Activated T-helper 1 cell treated with anti-CD3 and anti-CD28 coated beads, Interleukin-2, amount 50 U/mL, for 16 hours (primary cell): ENCODE measurements around the gene POU4F1.

ENCODE experiments used
- DNase-seq, 2 donors: peaks; one replicate each; pipeline ENCODE4 v3.0.0-alpha.2; 2020; ENCODE audit warnings: low read depth in 1 of 2, low spot score in 1 of 2

The POU4F1 gene

GRCh38 chr13:78607409-78608251, 4.3 kb upstream of the POU4F1 start:
- no peak for DNase-seq

DNA sequence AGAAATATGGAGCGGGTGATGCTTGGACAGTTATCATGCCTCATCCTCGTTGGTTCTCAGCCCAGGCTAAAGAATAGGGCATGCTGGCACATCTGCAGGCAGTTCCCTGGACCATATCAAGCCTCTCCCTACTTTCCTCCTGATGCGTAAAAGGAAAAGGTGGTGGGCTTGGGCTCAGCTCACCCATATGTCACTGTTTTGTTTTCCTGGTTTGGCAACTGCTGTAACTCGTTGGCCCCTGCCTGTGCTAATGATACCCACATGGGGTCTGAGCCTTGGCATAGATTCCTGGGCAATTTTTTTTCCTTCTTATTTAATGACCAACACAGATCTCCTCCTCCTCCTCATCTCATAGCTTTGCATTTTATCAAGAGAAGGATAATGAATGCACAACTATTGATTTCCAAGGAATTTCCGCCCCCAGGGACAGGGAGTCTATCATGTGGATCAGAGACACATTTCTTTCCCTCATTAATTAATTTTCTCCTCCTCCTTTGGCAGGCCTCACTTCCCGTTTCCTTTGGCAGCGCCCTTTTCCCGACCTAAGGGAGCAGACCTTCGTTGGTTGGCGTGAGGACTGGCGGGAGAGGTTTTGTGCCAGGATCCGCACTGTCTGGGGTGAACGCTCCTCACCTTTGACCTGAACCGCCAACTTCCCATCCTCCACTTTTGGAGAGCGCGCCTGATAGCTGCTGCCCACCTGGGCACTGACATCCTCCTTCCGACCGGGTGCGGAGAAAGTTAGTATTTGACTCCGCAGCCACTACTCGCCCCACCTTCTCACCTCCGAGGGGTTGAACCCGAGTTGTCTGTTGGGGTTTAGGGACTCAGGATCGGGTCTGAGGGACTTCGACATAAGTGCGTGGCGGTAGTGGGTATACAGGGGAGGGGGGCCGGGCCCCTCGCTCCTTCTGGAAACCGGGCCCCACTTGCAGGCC, 3.4 kb upstream of the POU4F1 start:
- no peak for DNase-seq

DNA sequence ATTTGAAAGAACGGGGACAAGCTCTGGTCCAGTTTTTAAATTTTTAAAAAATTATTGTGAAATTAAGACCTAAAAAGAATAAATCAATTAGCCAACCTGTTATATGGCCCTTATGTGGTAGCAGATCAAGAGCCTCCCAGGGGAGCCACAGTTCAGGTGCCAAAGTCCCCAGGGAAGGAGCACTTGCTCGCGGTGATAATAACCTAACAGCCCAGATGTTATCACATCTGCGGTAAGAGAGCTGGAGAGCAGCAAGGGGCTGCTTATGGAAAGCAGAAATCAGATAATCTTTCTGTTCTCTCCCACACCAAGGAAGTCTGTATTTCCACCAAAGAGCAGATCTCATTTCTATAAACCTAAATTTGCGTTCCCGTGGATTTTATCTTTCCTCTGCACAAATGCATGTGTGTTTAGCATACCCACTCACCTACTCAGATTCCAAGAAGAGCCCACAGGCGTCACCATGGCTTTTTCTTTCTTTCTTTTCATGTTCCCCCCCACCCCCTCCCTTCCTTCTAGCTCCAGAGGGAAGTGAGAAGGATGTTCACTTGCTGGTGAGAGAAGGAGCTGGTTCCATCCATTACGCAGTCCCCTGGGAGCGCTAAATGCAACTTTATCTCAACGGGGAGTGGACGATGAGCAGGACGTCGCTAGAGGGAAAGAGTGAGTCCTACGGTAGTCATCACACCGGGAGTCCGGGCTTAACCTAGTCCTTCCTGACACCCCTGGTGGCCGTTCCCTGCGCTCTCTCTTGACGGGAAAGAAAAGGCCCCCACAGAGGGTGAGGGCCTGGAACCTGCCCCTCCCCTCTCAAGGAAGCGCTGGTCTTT, 1.6 kb upstream of the POU4F1 start:
- DNase-seq = no peak

DNA sequence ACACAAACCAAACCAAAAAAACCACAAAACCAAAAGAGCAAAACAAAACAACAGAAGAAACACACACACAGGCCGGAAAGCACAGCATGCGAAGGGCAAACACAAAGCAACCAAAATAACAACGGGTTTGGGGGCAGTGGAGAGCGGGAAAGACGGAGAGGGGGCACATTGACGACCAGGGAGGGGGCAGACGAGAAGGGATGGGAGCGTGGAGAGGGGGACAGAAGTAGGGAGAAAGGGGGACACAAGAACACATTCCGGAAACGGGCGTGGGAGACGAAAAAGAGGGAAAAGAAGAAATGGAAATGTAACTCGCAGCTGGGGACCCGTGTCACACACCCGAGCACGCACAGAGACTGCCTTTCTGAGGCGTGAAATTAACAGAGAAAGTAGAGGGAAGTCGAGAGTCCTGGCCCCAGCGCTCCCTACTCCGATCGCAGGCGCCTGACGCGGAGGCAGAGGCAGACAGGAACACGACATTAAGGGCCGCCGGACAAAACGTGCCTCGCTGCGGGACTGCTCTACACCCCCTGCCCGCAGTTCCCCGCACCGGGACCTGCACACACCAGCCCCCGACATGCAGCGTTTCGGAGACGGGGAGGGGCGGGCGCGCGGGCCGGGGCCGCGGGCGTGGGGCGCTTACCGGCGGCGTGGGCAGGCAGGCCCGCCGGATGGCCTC, 652 bp downstream of the POU4F1 start:
- no peak for DNase-seq

DNA sequence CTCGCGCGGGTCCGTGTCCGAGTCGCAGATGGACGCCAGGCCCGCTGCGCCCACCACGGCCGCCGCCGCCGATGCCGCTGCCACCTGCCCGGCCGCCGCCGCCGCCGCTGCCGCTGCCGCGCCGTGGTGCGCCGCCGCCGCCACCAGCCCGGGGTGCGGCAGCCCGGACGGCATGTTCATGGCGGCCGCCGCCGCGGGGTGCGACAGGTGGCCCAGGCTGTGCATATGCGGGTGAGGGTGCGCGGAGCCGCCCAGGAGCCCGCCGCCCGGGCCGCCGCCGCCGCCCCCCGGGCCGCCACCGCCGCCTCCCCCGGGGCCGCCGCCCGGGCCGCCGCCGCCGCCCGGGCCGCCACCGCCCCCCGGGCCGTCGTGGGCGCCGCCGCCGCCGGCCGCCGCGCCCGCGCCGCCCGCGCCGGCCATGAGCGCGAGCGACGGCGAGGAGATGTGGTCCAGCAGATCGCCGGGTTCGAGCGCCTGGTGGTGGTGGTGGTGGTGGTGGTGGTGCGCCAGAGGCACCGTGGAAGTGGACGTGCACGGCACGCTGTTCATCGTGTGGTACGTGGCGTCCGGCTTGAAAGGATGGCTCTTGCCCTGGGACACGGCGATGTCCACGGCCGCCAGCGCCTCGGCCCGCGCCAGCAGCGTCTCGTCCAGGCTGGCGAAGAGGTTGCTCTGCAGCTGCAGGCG, 1.3 kb downstream of the POU4F1 start:
- DNase-seq = no peak

GRCh38 chr13:78601124-78601873, 2.1 kb downstream of the POU4F1 start:
- DNase-seq = no peak

- DNase-seq = no peak
These were observed 3.0 kb downstream of the POU4F1 start for GRCh38 chr13:78600280-78600883.

GRCh38 chr13:78599645-78600279, 3.6 kb downstream of the POU4F1 start:
- no peak for DNase-seq

DNA sequence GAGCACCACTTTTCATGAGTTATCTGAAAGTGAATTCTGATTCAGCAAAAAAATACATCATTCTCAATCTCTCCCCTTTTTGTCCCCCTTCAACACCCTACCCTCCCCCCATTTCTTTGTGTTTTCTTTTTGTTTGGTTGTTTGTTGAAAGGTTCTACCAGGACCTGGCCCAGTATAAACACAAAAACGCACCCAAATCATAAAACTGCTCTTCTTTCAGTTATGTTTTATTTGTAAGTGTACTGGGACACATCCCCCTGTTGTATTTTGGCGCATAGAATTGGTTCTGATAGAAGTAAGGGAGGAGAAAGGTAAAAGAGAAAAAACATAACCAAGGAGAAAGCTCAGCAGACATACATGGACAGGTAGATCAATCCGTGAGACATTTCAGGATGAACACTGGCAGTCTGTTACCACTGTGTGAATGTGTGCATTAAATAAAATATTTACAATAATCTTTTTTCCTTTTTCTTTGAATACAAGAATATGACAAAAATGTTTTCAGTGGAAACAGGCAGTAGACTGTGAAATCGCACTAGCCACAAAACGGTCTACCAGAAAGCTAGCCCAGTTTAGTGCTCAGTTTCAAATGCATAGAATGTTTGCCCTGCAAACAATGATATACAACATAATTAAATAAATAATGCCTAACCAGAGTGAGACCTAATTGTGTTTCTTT, 4.2 kb downstream of the POU4F1 start:
- DNase-seq = no peak

DNA sequence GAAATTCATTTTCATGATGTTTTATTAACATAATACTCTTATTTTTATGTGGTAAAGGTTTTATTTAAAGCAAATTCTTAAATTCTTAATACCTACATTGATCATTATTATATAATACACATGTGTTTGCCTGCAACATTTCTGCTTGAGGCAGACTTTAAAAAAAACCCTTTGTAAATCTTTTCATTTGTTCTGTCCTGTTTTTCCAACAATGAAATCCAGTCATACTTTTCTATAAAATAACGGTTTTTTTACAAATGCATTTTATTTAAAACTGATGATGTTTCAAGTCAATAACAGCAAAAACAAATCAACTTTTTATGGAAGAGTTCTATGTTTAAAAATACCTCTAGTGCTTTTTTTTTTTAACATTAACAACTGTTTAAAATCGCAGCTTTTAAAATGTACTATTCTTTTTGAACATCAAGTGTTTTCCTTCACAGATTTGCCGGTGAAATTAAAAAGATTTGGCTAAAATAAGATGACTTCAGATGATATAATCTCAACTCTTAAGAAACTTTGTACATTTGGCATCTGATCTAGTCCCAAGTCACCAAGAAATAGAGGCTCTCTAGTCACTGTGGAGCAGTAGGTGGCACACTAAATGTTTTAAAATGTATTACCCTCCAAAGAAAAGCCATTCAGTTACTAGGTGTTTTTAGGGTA, 5.1 kb downstream of the POU4F1 start:
- no peak for DNase-seq

- no peak for DNase-seq
These were observed 5.8 kb downstream of the POU4F1 start for GRCh38 chr13:78597602-78597932.

DNA sequence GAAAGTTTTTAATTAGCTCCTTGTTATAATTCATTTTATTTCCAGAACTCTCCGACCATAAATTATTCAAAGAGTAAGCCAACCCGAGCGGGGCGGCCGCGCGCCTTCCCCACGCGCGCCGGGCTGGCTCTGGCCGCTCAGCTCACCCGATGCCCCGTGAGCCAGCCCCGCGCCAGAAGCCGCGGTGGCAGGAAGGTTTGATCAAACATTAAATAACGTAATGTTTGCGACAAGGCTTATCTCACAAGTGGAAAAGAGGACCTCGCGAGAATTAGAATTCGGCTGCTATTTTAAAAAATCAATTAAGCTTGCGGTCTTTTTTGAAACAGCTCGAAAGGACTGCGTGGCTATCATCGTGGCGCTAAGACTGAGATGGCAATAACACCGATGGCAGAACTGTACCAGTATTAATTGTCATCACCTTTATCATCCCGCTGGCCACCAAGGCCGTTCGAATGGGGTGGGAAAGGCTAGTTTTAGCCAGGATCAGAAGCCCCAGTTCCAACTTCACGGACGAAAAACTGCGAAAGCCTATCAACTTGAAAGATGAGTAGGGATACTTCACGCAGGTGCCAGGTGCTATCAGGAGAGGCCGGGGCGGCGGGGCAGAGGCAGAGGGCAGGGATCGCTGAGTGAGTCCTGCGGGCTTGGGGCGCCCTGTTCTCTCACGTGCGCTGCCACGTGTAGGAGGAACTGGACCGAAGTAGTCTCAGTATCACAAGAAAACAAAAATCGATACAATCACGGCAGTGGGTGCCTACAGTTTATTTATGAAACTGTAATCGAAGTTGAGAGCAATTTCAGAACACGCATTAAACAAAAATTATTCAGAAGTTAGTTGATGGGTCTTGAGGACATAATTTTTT, 6.4 kb downstream of the POU4F1 start:
- no peak for DNase-seq

- no peak for DNase-seq
These were observed 7.0 kb downstream of the POU4F1 start for GRCh38 chr13:78596399-78596735.

- DNase-seq = no peak
These were observed 7.6 kb downstream of the POU4F1 start for GRCh38 chr13:78595495-78596398.

GRCh38 chr13:78594456-78594975, 8.8 kb downstream of the POU4F1 start:
- no peak for DNase-seq
